GM12873 (cell line): Measurements from ENCODE around the gene BPIFB6.
A peak's percentile ranks its signal among the peaks of the same experiment; 100 is the strongest.

Source experiments
- CTCF ChIP-seq: IDR thresholded peaks from 2 replicates; pipeline ENCODE4 v1.5.1; 2012; ENCODE audit warnings: low read depth, mild to moderate bottlenecking, moderate library complexity, low read length, control low read depth; ENCODE audit not compliant: insufficient read depth; ENCODE audit errors: missing control alignments

BPIFB6 gene

GRCh38 chr20:33070111-33071053 is 38.9 kb downstream of the BPIFB6 start:
- TF ChIP-seq CTCF = no peak

GRCh38 chr20:33071198-33071597 is 39.8 kb downstream of the BPIFB6 start:
- no peak for TF ChIP-seq CTCF

GRCh38 chr20:33072362-33072761 is 40.9 kb downstream of the BPIFB6 start:
- no peak for TF ChIP-seq CTCF

- TF ChIP-seq CTCF = no peak
Measured at GRCh38 chr20:33072813-33073212, 41.4 kb downstream of the BPIFB6 start.

- no peak for TF ChIP-seq CTCF
Measured at GRCh38 chr20:33074675-33075074, 43.2 kb downstream of the BPIFB6 start.

GRCh38 chr20:33075281-33075680 is 43.8 kb downstream of the BPIFB6 start:
- no peak for TF ChIP-seq CTCF

- peak; percentile 59 for TF ChIP-seq CTCF
Measured at GRCh38 chr20:33076662-33077372, 45.4 kb downstream of the BPIFB6 start.
